ENCODE data around the gene MYO18A.

DNA sequence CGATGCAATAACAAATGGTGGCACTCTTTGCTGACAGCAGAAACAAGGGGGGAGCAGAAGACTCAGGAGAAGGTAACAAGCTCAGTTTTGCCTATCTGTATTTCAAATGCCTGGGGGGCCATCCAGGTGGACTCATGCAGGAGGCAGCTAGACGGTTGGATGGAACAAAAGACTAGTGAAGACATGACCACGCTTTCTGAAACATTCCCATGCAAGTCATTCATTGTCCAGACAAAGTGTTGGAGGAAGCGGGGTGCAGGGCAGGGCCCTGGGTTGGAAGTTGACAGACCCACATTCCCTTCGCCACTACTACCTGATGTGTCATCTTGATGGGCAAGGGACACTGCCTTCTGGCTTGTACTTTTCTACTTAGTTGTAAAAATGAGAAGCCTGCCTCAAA is 36.7 kb upstream of the MYO18A start:
- TF ChIP-seq MAZ (IDR thresholded peaks at IDR 0.05; ENCODE audit: borderline replicate concordance, low read depth, low read length) (no peak), USF2 (IDR thresholded peaks at IDR 0.05; ENCODE audit: low read depth, low read length) (no peak), NFE2L2 (IDR thresholded peaks at IDR 0.05; ENCODE audit: low read depth, low read length) (no peak), RCOR1 (IDR thresholded peaks at IDR 0.05; ENCODE audit: insufficient replicate concordance, low read length) (no peak), BHLHE40 (IDR thresholded peaks at IDR 0.05; ENCODE audit: low read depth, low read length) (no peak), POLR2A (IDR thresholded peaks at IDR 0.05; ENCODE audit: low read depth, low read length) (no peak), CEBPB (IDR thresholded peaks at IDR 0.05; ENCODE audit: low read depth, low read length) (no peak), RAD21 (IDR thresholded peaks at IDR 0.05; ENCODE audit: low read length) (no peak), MXI1 (IDR thresholded peaks at IDR 0.05; ENCODE audit: borderline replicate concordance, low read depth, low read length) (no peak)
- TF ChIP-seq, protein P1, sequence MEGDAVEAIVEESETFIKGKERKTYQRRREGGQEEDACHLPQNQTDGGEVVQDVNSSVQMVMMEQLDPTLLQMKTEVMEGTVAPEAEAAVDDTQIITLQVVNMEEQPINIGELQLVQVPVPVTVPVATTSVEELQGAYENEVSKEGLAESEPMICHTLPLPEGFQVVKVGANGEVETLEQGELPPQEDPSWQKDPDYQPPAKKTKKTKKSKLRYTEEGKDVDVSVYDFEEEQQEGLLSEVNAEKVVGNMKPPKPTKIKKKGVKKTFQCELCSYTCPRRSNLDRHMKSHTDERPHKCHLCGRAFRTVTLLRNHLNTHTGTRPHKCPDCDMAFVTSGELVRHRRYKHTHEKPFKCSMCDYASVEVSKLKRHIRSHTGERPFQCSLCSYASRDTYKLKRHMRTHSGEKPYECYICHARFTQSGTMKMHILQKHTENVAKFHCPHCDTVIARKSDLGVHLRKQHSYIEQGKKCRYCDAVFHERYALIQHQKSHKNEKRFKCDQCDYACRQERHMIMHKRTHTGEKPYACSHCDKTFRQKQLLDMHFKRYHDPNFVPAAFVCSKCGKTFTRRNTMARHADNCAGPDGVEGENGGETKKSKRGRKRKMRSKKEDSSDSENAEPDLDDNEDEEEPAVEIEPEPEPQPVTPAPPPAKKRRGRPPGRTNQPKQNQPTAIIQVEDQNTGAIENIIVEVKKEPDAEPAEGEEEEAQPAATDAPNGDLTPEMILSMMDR (conservative IDR thresholded peaks at IDR 0.05; ENCODE audit: low read depth, low read length) = no peak

All from IMR-90 (cell line).